OCI-LY1 (cell line): Measurements from ENCODE around the gene CHAT.

Experiments
- H2AFZ ChIP-seq: fragments of 200-600 bp; sonication (generic), shearing (Covaris generic); 2 replicates; pipeline ENCODE4 v1.6.0; 2014; ENCODE audit warnings: antibody characterized with exemption, mild to moderate bottlenecking, low read length
- H3F3A ChIP-seq: fragments of 200-600 bp; sonication (generic), shearing (Covaris generic); 2 replicates; pipeline ENCODE4 v1.6.0; 2014; ENCODE audit warnings: mild to moderate bottlenecking, antibody characterized with exemption, low read length, moderate library complexity; ENCODE audit not compliant: insufficient read depth
- H3K27ac ChIP-seq: fragments of 200-600 bp; sonication (generic); 2 replicates; pipeline ENCODE4 v1.5.1; 2014; ENCODE audit warnings: low read length, mixed run types, mild to moderate bottlenecking, low read depth; ENCODE audit not compliant: poor library complexity, severe bottlenecking
- H3K27me3 ChIP-seq: fragments of 200-600 bp; sonication (generic); 2 replicates; pipeline ENCODE4 v1.6.0; 2014; ENCODE audit warnings: antibody characterized with exemption, mild to moderate bottlenecking, low read length, moderate library complexity; ENCODE audit not compliant: insufficient read depth
- H3K36me3 ChIP-seq: fragments of 200-600 bp; sonication (generic); 2 replicates; pipeline ENCODE4 v1.6.1; 2014; ENCODE audit warnings: mild to moderate bottlenecking, antibody characterized with exemption, low read length, moderate library complexity, mixed read lengths; ENCODE audit not compliant: insufficient read depth
- H3K4me1 ChIP-seq: fragments of 200-600 bp; sonication (generic); 2 replicates; pipeline ENCODE4 v1.5.1; 2014; ENCODE audit warnings: mild to moderate bottlenecking, low read length, moderate library complexity; ENCODE audit not compliant: insufficient read depth, severe bottlenecking
- H3K4me2 ChIP-seq: fragments of 200-600 bp; sonication (generic), shearing (Covaris generic); 2 replicates; pipeline ENCODE4 v1.6.1; 2014; ENCODE audit warnings: low read length
- H3K4me3 ChIP-seq: fragments of 200-600 bp; sonication (generic); 2 replicates; pipeline ENCODE4 v1.5.1; 2014; ENCODE audit warnings: low read length, low read depth, mild to moderate bottlenecking, mixed read lengths; ENCODE audit not compliant: poor library complexity, severe bottlenecking
- H3K79me2 ChIP-seq: fragments of 200-600 bp; shearing (Covaris generic); 2 replicates; pipeline ENCODE4 v1.6.1; 2016; ENCODE audit warnings: mixed run types, low read length, mixed read lengths; ENCODE audit not compliant: insufficient read depth
- H3K9ac ChIP-seq: fragments of 200-600 bp; sonication (generic), shearing (Covaris generic); 2 replicates; pipeline ENCODE4 v1.6.1; 2014; ENCODE audit warnings: mild to moderate bottlenecking, low read length, mixed read lengths
- H3K9me2 ChIP-seq: fragments of 200-600 bp; sonication (generic), shearing (Covaris generic); 2 replicates; pipeline ENCODE4 v1.6.1; 2014; ENCODE audit warnings: low read depth, mild to moderate bottlenecking, low read length, mixed read lengths
- H3K9me3 ChIP-seq: fragments of 200-600 bp; shearing (Covaris generic); 2 replicates; pipeline ENCODE4 v1.6.1; 2014; ENCODE audit warnings: low read length, mixed read lengths
- H4K20me1 ChIP-seq: fragments of 200-600 bp; sonication (generic), shearing (Covaris generic); 2 replicates; pipeline ENCODE4 v1.6.0; 2016; ENCODE audit warnings: mild to moderate bottlenecking, low read length; ENCODE audit not compliant: insufficient read depth
- CTCF ChIP-seq: fragments of 200-600 bp; sonication (generic), shearing (Covaris generic); IDR thresholded peaks from 2 replicates; pipeline ENCODE4 v1.5.1; 2017; ENCODE audit warnings: mild to moderate bottlenecking, antibody characterized with exemption, low read length, moderate library complexity, mixed read lengths
- EZH2 ChIP-seq: fragments of 200-600 bp; sonication (generic), shearing (Covaris generic); IDR thresholded peaks from 2 replicates; pipeline ENCODE4 v1.8.0; 2017; ENCODE audit warnings: borderline replicate concordance, mixed run types, mild to moderate bottlenecking, antibody characterized with exemption, low read length, moderate library complexity, mixed read lengths

CHAT gene

GRCh38 chr10:49664842-49665355 lies 51.1 kb downstream of the CHAT start:
- H3K79me2 ChIP-seq = no peaks in the 10 kb centered on the region
- no peaks in the 10 kb centered on the region for H3K36me3 ChIP-seq
- no peaks in the 10 kb centered on the region for H3K9me2 ChIP-seq
- no peak overlapping the region for H2AFZ ChIP-seq
- H3F3A ChIP-seq = no peaks in the 10 kb centered on the region
- H3K4me2 ChIP-seq = no peak overlapping the region
- no peak overlapping the region for H3K27ac ChIP-seq
- H3K4me3 ChIP-seq = no peak overlapping the region
- H4K20me1 ChIP-seq = no peaks in the 10 kb centered on the region
- no peaks in the 10 kb centered on the region for H3K4me1 ChIP-seq
- TF ChIP-seq CTCF (no peak), EZH2 (no peak)
- H3K27me3 ChIP-seq = 0 out of 2 replicates have a peak, but pooled peaks cover 4% of the 10 kb centered on the region
- no peak overlapping the region for H3K9ac ChIP-seq
- H3K9me3 ChIP-seq = no peaks in the 10 kb centered on the region

- no peaks in the 10 kb centered on the region for H3K79me2 ChIP-seq
- no peaks in the 10 kb centered on the region for H3K9me2 ChIP-seq
- no peaks in the 10 kb centered on the region for H3F3A ChIP-seq
These were observed 52.3 kb downstream of the CHAT start for GRCh38 chr10:49666054-49666615.

GRCh38 chr10:49666685-49667084 lies 52.8 kb downstream of the CHAT start:
- Histone ChIP-seq H3K9ac (no peak overlapping the region), H3K79me2 (no peaks in the 10 kb centered on the region), H4K20me1 (no peaks in the 10 kb centered on the region), H3K9me3 (no peaks in the 10 kb centered on the region), H3F3A (no peaks in the 10 kb centered on the region), H3K27ac (no peak overlapping the region), H2AFZ (no peak overlapping the region), H3K4me3 (no peak overlapping the region), H3K36me3 (no peaks in the 10 kb centered on the region), H3K4me2 (no peak overlapping the region), H3K4me1 (no peaks in the 10 kb centered on the region), H3K9me2 (no peaks in the 10 kb centered on the region), H3K27me3 (no peaks in the 10 kb centered on the region)
- TF ChIP-seq EZH2 = no peak
- no peak for TF ChIP-seq CTCF

More at GRCh38 chr10:49666054-49666615, 52.3 kb downstream of the CHAT start:
- H3K27me3 ChIP-seq = 0 out of 2 replicates have a peak, but pooled peaks cover 4% of the 10 kb centered on the region
- H2AFZ ChIP-seq = no peak overlapping the region
- H3K9ac ChIP-seq = no peak overlapping the region
- no peak overlapping the region for H3K4me2 ChIP-seq
- no peak overlapping the region for H3K4me3 ChIP-seq
- TF ChIP-seq CTCF = no peak
- TF ChIP-seq EZH2 = no peak
- H3K36me3 ChIP-seq = no peaks in the 10 kb centered on the region
- H3K9me3 ChIP-seq = no peaks in the 10 kb centered on the region
- no peaks in the 10 kb centered on the region for H3K4me1 ChIP-seq
- no peak overlapping the region for H3K27ac ChIP-seq
- no peaks in the 10 kb centered on the region for H4K20me1 ChIP-seq
